Nephron (organoid): Measurements from ENCODE around the gene MED27.

Source experiments
- H3K27ac Mint-ChIP-seq, 3 experiments: 2 replicates each; pipeline ENCODE4 v1.8.0; 2020; ENCODE audit warnings: mixed read lengths in 3 of 3, mild to moderate bottlenecking in 2 of 3, moderate library complexity in 1 of 3
- H3K27me3 Mint-ChIP-seq: 2 replicates; pipeline ENCODE4 v1.8.0; 2021; ENCODE audit warnings: low read depth, mild to moderate bottlenecking, moderate library complexity, mixed read lengths
- H3K36me3 Mint-ChIP-seq: 2 replicates; pipeline ENCODE4 v1.8.0; 2020; ENCODE audit warnings: low read depth, mixed read lengths
- H3K4me1 Mint-ChIP-seq: 2 replicates; pipeline ENCODE4 v1.8.0; 2020; ENCODE audit warnings: mixed read lengths
- H3K4me3 Mint-ChIP-seq, 3 experiments: 2 replicates each; pipeline ENCODE4 v1.8.0; 2020; ENCODE audit warnings: mild to moderate bottlenecking in 3 of 3, mixed read lengths in 3 of 3, moderate library complexity in 2 of 3
- H3K9me3 Mint-ChIP-seq: 2 replicates; pipeline ENCODE4 v1.8.0; 2020; ENCODE audit warnings: mixed read lengths
- CTCF ChIP-seq, 3 experiments: fragments of 200-600 bp; sonication (generic); IDR thresholded peaks; one replicate each; pipeline ENCODE4 v1.5.0; 2021; ENCODE audit warnings: antibody characterized with exemption in 3 of 3; ENCODE audit not compliant: unreplicated experiment in 3 of 3

Gene MED27

GRCh38 chr9:131862261-131862660 is 217.4 kb downstream of the MED27 start:
- Mint-ChIP-seq H3K27me3 (no peaks in the 10 kb centered on the region), H3K27ac (no peak overlapping the region), H3K36me3 (peaks cover 34% of the 10 kb centered on the region), H3K4me3 (no peak overlapping the region), H3K4me1 (no peaks in the 10 kb centered on the region), H3K9me3 (no peaks in the 10 kb centered on the region)
- TF ChIP-seq CTCF (IDR thresholded peaks at IDR 0.05; ENCODE audit: unreplicated experiment in 3 of 3) = no peak

GRCh38 chr9:131860430-131860829 is 219.2 kb downstream of the MED27 start:
- H3K27ac Mint-ChIP-seq = no peak overlapping the region
- TF ChIP-seq CTCF (IDR thresholded peaks at IDR 0.05; ENCODE audit: unreplicated experiment in 3 of 3) = no peak
- H3K4me3 Mint-ChIP-seq = no peak overlapping the region
- peaks cover 34% of the 10 kb centered on the region for H3K36me3 Mint-ChIP-seq
- no peaks in the 10 kb centered on the region for H3K9me3 Mint-ChIP-seq
- no peaks in the 10 kb centered on the region for H3K27me3 Mint-ChIP-seq
- no peaks in the 10 kb centered on the region for H3K4me1 Mint-ChIP-seq

DNA sequence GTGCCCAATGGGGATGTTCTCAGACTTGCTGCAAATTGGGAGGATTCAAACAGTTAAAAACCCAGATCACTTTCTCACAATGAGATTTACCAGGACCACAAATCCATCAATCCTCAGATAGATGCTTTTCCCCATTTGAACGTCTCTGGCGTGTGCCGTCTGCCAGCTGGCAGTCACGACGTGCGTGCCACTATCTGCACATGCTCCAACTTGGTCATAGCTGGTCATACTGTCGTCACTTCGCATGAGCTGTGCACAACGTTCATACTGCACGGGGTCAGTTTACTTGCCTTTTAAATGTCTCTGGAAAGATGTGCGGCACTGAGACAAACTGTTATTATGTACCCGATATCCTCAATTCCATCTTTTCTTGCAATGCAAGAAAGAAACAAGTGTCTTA is 221.5 kb downstream of the MED27 start:
- Mint-ChIP-seq H3K27ac (peak overlapping the region in 1 of 3 experiments; percentile 13), H3K9me3 (no peaks in the 10 kb centered on the region), H3K4me3 (no peak overlapping the region), H3K27me3 (peaks cover 5% of the 10 kb centered on the region), H3K36me3 (peaks cover 34% of the 10 kb centered on the region), H3K4me1 (peaks cover 15% of the 10 kb centered on the region)
- no peak for TF ChIP-seq CTCF (IDR thresholded peaks at IDR 0.05; ENCODE audit: unreplicated experiment in 3 of 3)

- Mint-ChIP-seq H3K27me3 (peaks cover 5% of the 10 kb centered on the region), H3K4me1 (peaks cover 21% of the 10 kb centered on the region), H3K4me3 (no peak overlapping the region), H3K9me3 (no peaks in the 10 kb centered on the region), H3K36me3 (peaks cover 20% of the 10 kb centered on the region), H3K27ac (no peak overlapping the region)
- TF ChIP-seq CTCF (IDR thresholded peaks at IDR 0.05; ENCODE audit: unreplicated experiment in 3 of 3) = no peak
These were observed 223.6 kb downstream of the MED27 start for GRCh38 chr9:131856105-131856504.

GRCh38 chr9:131854896-131855613 is 224.6 kb downstream of the MED27 start:
- H3K27me3 Mint-ChIP-seq = peaks cover 5% of the 10 kb centered on the region
- peaks cover 21% of the 10 kb centered on the region for H3K4me1 Mint-ChIP-seq
- no peaks in the 10 kb centered on the region for H3K9me3 Mint-ChIP-seq
- peaks cover 13% of the 10 kb centered on the region for H3K36me3 Mint-ChIP-seq
- no peak overlapping the region for H3K4me3 Mint-ChIP-seq
- no peak overlapping the region for H3K27ac Mint-ChIP-seq
- no peak for TF ChIP-seq CTCF (IDR thresholded peaks at IDR 0.05; ENCODE audit: unreplicated experiment in 3 of 3)

DNA sequence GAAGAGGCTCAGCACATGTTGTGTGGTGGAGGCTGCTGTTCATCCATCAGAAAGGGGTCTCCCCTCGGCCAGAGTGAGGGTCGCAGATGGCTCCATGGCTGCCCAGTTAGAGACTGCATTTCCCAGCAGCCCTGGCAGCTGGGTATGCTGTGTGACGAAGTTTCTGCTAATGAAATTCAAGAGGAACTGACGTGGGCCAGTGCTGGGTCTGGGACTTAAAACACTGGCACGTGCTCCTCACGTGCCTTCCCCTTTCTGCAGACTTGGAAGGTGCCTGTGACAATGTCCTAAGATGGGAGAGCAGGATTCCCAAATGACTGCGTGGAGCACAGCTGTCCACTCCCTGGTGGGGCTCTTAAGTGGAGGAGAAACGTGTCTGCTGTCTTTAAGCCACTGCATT is 225.3 kb downstream of the MED27 start:
- Mint-ChIP-seq H3K4me1 (peaks cover 21% of the 10 kb centered on the region), H3K36me3 (peaks cover 6% of the 10 kb centered on the region), H3K4me3 (no peak overlapping the region), H3K27me3 (peaks cover 5% of the 10 kb centered on the region), H3K9me3 (no peaks in the 10 kb centered on the region), H3K27ac (no peak overlapping the region)
- no peak for TF ChIP-seq CTCF (IDR thresholded peaks at IDR 0.05; ENCODE audit: unreplicated experiment in 3 of 3)
